Lower leg skin (tissue), 3 donors: ENCODE results near the gene POPDC2.

Source experiments
- CTCF ChIP-seq, 3 donors: fragments of 450-650 bp; IDR thresholded peaks; one replicate each; pipeline ENCODE4 v1.5.1; 2016; ENCODE audit warnings: antibody characterized with exemption in 3 of 3, mild to moderate bottlenecking in 3 of 3, moderate library complexity in 2 of 3
- POLR2A ChIP-seq, 2 donors: fragments of 450-650 bp; IDR thresholded peaks; one replicate each; pipeline ENCODE4 v1.6.1; 2016 to 2017; ENCODE audit warnings: antibody characterized with exemption in 2 of 2, mild to moderate bottlenecking in 1 of 2, moderate library complexity in 1 of 2

GRCh38 chr3:119625451-119626153 lies 34.8 kb downstream of the POPDC2 start:
- no peak for TF ChIP-seq CTCF (IDR thresholded peaks at IDR 0.05)
- TF ChIP-seq POLR2A (IDR thresholded peaks at IDR 0.05) = no peak
